GM18858 (cell line): ENCODE data around the gene CARS1.
"Not testable (repeated sequence)": the region's sequence is repeated elsewhere in the genome, so short reads cannot be mapped to it uniquely, and the experiment has no call there.

Source experiments
- ATAC-seq: cut with Tn5 transposase; IDR thresholded peaks from one replicate; pipeline ENCODE4 v1.9.1; 2021; ENCODE audit not compliant: unreplicated experiment

Gene CARS1

GRCh38 chr11:3090096-3090901 lies 33.1 kb upstream of the CARS1 start:
- no peak for ATAC-seq

- no peak for ATAC-seq
Observed at GRCh38 chr11:3089236-3090061, 32.2 kb upstream of the CARS1 start.

GRCh38 chr11:3088806-3089205 lies 31.6 kb upstream of the CARS1 start:
- ATAC-seq, result no peak

- ATAC-seq, result no peak
Observed at GRCh38 chr11:3087821-3088800, 30.9 kb upstream of the CARS1 start.

GRCh38 chr11:3087373-3087772 lies 30.1 kb upstream of the CARS1 start:
- ATAC-seq, result no peak

GRCh38 chr11:3086671-3087150 lies 29.5 kb upstream of the CARS1 start:
- no peak for ATAC-seq

- ATAC-seq, result no peak
Observed at GRCh38 chr11:3086114-3086513, 28.9 kb upstream of the CARS1 start.

GRCh38 chr11:3085052-3085451 lies 27.8 kb upstream of the CARS1 start:
- ATAC-seq, result no peak

- ATAC-seq, result no peak
Observed at GRCh38 chr11:3083321-3083720, 26.1 kb upstream of the CARS1 start.

GRCh38 chr11:3081386-3081751 lies 24.1 kb upstream of the CARS1 start:
- no peak for ATAC-seq

- ATAC-seq, result no peak
Observed at GRCh38 chr11:3080733-3081385, 23.6 kb upstream of the CARS1 start.

- ATAC-seq, result no peak
Observed at GRCh38 chr11:3080104-3080503, 22.9 kb upstream of the CARS1 start.

GRCh38 chr11:3077846-3078440 lies 20.7 kb upstream of the CARS1 start:
- no peak for ATAC-seq

GRCh38 chr11:3077189-3077836 lies 20.1 kb upstream of the CARS1 start:
- ATAC-seq, result no peak

- ATAC-seq, result no peak
Observed at GRCh38 chr11:3074912-3075589, 17.8 kb upstream of the CARS1 start.

GRCh38 chr11:3073029-3073435 lies 15.8 kb upstream of the CARS1 start:
- ATAC-seq, result no peak

GRCh38 chr11:3069425-3069824 lies 12.2 kb upstream of the CARS1 start:
- ATAC-seq, result no peak

GRCh38 chr11:3066308-3066707 lies 9.1 kb upstream of the CARS1 start:
- ATAC-seq, result not testable (repeated sequence)

- not testable (repeated sequence) for ATAC-seq
Observed at GRCh38 chr11:3064709-3065108, 7.5 kb upstream of the CARS1 start.
